ENCODE results near the gene OGG1. TPM values are rescaled to one million over a fixed set of nuclear protein-coding genes. Genes with fewer than 3 reads are reported as not detected.

Gene OGG1
- total RNA-seq = 10 to 100 TPM; 23.3 to 33.0 (median 28.6) TPM
- long read RNA-seq, donor 1, full-length matches to known transcripts = 19 of 27 reads
- long read RNA-seq, donor 1, partial matches to known transcripts = 1 of 27 reads
- long read RNA-seq, donor 1, other reads (novel, unspliced or antisense) = 7 of 27 reads
- long read RNA-seq, donor 2, partial matches to known transcripts = 1 of 14 reads
- long read RNA-seq, donor 2, other reads (novel, unspliced or antisense) = 0 of 14 reads

DNA sequence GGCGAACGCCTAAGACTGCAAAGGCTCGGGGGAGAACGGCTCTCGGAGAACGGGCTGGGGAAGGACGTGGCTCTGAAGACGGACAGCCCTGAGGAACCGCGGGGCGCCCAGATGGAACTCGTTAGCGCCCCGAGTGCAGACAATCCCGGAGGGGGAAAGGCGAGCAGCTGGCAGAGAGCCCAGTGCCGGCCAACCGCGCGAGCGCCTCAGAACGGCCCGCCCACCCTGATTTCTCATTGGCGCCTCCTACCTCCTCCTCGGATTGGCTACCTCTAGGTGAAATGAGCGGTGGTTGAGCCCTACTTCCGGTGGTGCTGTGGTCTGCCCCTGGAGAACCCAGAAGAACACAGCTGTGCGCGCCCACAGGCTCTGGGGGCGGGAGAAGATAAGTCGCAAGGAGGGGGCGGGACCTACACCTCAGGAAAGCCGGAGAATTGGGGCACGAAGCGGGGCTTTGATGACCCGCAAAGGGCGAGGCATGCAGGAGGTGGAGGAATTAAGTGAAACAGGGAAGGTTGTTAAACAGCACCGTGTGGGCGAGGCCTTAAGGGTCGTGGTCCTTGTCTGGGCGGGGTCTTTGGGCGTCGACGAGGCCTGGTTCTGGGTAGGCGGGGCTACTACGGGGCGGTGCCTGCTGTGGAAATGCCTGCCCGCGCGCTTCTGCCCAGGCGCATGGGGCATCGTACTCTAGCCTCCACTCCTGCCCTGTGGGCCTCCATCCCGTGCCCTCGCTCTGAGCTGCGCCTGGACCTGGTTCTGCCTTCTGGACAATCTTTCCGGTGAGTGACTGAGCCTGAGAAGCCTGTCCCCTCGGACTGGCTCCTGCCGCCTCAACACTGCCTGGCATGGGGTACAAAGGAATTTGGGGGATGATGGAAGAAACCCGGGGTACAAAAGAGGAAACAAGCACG is at the start of gene OGG1:
Gene OGG1, plus strand, starts transcription at position 308 of the 911 bp plus-strand sequence. Its CDS starts 335 bp downstream, at position 643.
- ATAC-seq = peak; percentile 95
- DNase-seq = peak; percentile 97 to 98 (median 98)
- TF ChIP-seq, protein P1, sequence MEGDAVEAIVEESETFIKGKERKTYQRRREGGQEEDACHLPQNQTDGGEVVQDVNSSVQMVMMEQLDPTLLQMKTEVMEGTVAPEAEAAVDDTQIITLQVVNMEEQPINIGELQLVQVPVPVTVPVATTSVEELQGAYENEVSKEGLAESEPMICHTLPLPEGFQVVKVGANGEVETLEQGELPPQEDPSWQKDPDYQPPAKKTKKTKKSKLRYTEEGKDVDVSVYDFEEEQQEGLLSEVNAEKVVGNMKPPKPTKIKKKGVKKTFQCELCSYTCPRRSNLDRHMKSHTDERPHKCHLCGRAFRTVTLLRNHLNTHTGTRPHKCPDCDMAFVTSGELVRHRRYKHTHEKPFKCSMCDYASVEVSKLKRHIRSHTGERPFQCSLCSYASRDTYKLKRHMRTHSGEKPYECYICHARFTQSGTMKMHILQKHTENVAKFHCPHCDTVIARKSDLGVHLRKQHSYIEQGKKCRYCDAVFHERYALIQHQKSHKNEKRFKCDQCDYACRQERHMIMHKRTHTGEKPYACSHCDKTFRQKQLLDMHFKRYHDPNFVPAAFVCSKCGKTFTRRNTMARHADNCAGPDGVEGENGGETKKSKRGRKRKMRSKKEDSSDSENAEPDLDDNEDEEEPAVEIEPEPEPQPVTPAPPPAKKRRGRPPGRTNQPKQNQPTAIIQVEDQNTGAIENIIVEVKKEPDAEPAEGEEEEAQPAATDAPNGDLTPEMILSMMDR (IDR thresholded peaks at IDR 0.05) = no peak
- intact Hi-C loops (cut with DNase I, micrococcal nuclease) = no loop called here
- Histone ChIP-seq H3K9me3 (no peaks in the 10 kb centered on the region), H3K4me1 (ENCODE audit: low read depth) (peaks cover 19% of the 10 kb centered on the region), H3K4me3 (peak within 1 kb of the TSS; percentile 30), H3K36me3 (ENCODE audit: low read depth) (peaks cover 6% of the 10 kb centered on the region)

DNA sequence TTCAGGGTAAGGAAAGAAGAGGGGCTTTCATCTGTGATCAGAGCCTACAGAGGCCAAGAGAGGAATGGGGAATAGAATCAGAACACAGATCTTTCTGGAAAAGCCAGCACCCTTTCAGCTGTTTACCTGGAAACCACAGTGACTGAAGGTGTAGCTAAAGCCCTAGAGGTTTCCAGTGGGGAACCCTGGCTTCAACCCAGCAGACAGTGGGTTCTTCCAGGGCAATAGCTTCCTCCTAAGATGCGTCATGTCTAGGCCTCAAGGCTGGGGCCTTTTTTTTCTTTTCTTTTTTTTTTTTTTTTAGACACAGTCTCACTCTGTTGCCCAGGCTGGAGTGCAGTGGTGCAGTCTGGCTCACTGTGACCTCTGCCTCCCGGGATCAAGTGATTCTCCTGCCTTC is 49.2 kb upstream of the OGG1 start:
- ATAC-seq (no peak), DNase-seq (no peak)
- TF ChIP-seq, protein P1 (IDR thresholded peaks at IDR 0.05) = no peak
- Histone ChIP-seq H3K4me1 (ENCODE audit: low read depth) (peaks cover 11% of the 10 kb centered on the region), H3K9me3 (no peaks in the 10 kb centered on the region), H3K4me3 (no peak overlapping the region), H3K36me3 (ENCODE audit: low read depth) (no peaks in the 10 kb centered on the region)
- intact Hi-C loops (cut with DNase I, micrococcal nuclease) = no loop called here

DNA sequence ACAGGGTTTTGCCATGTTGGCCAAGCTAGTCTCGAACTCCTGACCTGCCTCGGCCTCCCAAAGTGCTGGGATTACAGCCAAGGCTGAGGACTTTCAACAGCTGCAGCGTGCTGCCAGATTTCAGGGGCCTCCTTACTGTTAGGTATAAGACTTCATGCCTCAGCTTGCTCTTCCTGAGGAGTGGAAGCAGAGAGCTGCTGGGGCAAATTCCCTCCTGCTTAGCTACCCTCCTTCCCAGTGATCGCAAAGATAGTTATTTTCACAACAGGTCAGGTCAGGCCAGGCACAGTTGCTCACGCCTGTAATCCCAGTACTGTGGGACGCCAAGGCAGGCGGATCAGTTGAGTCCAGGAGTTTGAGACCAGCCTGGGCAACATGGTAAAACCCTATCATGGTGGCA is 48.7 kb upstream of the OGG1 start:
- peaks cover 11% of the 10 kb centered on the region for H3K4me1 ChIP-seq (ENCODE audit: low read depth)
- no peak overlapping the region for H3K4me3 ChIP-seq
- TF ChIP-seq, protein P1 (IDR thresholded peaks at IDR 0.05) = no peak
- no peaks in the 10 kb centered on the region for H3K9me3 ChIP-seq
- H3K36me3 ChIP-seq (ENCODE audit: low read depth) = no peaks in the 10 kb centered on the region
- DNase-seq (no peak), ATAC-seq (no peak)
- intact Hi-C loops (cut with DNase I, micrococcal nuclease) = no loop called here

DNA sequence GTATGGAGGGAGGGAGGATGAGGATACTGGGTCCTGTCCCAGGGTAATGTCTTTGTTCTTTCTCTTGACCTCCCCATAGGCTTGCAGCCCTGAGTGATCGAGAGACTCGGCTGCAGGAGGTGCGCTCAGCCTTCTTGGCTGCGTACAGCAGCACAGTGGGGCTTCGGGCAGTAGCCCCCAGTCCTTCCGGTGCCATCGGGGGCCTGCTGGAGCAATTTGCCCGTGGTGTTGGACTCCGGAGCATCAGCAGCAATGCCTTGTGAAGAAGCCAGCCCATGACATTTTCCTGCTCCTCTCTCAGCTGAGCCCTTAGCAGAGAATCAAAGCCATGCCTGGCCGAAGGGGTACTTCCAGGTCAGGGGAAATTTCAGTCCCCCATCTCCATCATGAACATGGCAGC is 48.0 kb upstream of the OGG1 start:
- ATAC-seq (no peak), DNase-seq (no peak)
- Histone ChIP-seq H3K4me1 (ENCODE audit: low read depth) (peaks cover 11% of the 10 kb centered on the region), H3K4me3 (no peak overlapping the region), H3K9me3 (no peaks in the 10 kb centered on the region), H3K36me3 (ENCODE audit: low read depth) (no peaks in the 10 kb centered on the region)
- intact Hi-C loops (cut with DNase I, micrococcal nuclease) = no loop called here
- TF ChIP-seq, protein P1 (IDR thresholded peaks at IDR 0.05) = no peak

DNA sequence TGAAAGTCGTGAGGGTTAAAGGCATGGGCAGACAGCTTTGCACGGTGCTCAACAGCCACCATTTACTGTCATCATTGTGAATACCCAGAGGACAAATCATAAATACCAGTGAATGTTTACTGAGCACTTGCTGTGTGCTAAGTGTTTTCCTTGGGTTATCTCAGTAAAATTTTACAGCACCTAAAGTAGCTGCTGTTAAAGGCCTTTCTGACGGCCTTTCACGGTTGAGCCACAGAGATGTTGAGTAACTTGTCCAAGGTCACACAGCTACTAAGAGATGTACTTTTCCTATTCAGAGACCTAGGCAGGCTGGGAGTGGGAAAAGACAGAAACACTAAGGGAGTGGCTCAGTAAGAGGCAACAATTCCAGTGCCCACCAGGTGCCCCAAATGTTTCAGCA is 46.5 kb upstream of the OGG1 start:
- no peak for DNase-seq
- peaks cover 11% of the 10 kb centered on the region for H3K4me1 ChIP-seq (ENCODE audit: low read depth)
- no peaks in the 10 kb centered on the region for H3K9me3 ChIP-seq
- no peak for ATAC-seq
- H3K4me3 ChIP-seq = no peak overlapping the region
- no peaks in the 10 kb centered on the region for H3K36me3 ChIP-seq (ENCODE audit: low read depth)
- TF ChIP-seq, protein P1 (IDR thresholded peaks at IDR 0.05) = no peak
- intact Hi-C loops (cut with DNase I, micrococcal nuclease) = no loop called here

Data from mucosa of descending colon (tissue), 3 donors.